ENCODE measurements around the gene SYNJ1. TPM values are rescaled to one million over a fixed set of nuclear protein-coding genes. Genes with fewer than 3 reads are reported as not detected.
"Not testable (repeated sequence)": the region's sequence is repeated elsewhere in the genome, so short reads cannot be mapped to it uniquely, and the experiment has no call there.

SYNJ1 gene
- total RNA-seq, 2 donors from 2014 or later = 6.0 to 12.2 TPM

DNA sequence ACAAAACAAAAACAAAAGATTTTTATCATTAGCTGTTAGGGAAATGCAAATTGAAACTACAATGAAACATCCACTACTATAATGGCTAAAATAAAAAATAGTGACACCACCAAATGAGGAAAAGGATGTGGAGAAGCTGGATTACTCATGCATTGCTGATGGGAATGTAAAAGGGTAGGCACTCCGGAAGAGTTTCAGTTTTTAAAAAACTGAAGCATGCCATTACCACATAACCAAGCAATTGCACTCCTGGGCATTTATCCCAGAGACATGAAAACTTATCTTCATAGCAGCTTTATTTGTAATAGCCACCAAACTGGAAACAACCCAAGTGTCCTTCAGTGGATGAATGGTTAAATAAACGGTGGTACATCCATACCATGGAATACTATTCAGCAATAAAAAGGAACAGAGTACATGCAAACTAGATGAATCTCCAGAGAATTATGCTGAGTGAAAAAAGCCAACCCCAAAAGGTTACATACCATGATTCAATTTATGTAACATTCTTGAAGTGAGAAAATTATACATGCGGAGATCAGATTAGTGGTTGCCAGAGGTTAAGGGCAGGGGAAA, 101.1 kb downstream of the SYNJ1 start:
- no peak overlapping the region for H3K9ac ChIP-seq (ENCODE audit: extremely low read depth, low read length, poor library complexity, severe bottlenecking)
- H3K27me3 ChIP-seq (ENCODE audit: control insufficient read depth, insufficient read depth, low read length, poor library complexity, severe bottlenecking) = peaks cover 6% of the 10 kb centered on the region
- no peaks in the 10 kb centered on the region for H3K4me1 ChIP-seq (ENCODE audit: control insufficient read depth, insufficient read depth, low read length)
- no peak for DNase-seq
- Mint-ChIP-seq H3K27ac (no peak overlapping the region), H3K4me3 (no peak overlapping the region), H3K36me3 (ENCODE audit: low read depth) (peaks cover 17% of the 10 kb centered on the region), H3K4me1 (no peaks in the 10 kb centered on the region), H3K9me3 (peaks cover 4% of the 10 kb centered on the region), H3K27me3 (ENCODE audit: insufficient read depth) (peaks cover 2% of the 10 kb centered on the region)
- WGBS, 2 experiments (ENCODE audit: insufficient coverage in 1 of 2, insufficient read length in 1 of 2) = 100% methylated on average over 1 to 3 of the region's 3 CpGs
- TF ChIP-seq, protein P1, sequence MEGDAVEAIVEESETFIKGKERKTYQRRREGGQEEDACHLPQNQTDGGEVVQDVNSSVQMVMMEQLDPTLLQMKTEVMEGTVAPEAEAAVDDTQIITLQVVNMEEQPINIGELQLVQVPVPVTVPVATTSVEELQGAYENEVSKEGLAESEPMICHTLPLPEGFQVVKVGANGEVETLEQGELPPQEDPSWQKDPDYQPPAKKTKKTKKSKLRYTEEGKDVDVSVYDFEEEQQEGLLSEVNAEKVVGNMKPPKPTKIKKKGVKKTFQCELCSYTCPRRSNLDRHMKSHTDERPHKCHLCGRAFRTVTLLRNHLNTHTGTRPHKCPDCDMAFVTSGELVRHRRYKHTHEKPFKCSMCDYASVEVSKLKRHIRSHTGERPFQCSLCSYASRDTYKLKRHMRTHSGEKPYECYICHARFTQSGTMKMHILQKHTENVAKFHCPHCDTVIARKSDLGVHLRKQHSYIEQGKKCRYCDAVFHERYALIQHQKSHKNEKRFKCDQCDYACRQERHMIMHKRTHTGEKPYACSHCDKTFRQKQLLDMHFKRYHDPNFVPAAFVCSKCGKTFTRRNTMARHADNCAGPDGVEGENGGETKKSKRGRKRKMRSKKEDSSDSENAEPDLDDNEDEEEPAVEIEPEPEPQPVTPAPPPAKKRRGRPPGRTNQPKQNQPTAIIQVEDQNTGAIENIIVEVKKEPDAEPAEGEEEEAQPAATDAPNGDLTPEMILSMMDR (conservative IDR thresholded peaks at IDR 0.05) = no peak
- H3K27ac ChIP-seq (ENCODE audit: low read depth, low read length) = no peak overlapping the region
- H3K4me3 ChIP-seq (ENCODE audit: low read length) = no peak overlapping the region
- peaks cover 6% of the 10 kb centered on the region for H3K9me3 ChIP-seq (ENCODE audit: control insufficient read depth, low read length)
- H3K36me3 ChIP-seq (ENCODE audit: control insufficient read depth, insufficient read depth, low read length) = peaks cover 24% of the 10 kb centered on the region

DNA sequence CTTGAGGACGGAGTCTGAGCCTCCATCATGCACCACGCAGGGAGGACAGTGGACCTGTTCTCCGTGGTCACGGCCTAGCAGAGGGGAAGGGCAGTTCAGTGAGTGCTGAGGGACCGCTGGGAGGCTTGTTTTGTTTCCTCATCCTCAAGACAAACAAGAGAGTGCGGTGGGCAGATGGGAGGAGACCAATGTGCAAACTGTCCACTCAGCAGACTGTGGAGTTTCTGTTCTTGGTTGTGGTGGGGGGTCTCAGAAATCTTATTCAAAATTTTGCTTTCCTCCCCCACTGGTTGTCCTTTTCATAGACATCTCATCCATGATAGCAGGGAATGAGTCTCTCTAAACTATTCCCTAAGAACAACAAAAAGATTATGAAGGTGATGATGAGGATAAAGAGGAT, 109.6 kb downstream of the SYNJ1 start:
- peaks cover 21% of the 10 kb centered on the region for H3K27me3 ChIP-seq (ENCODE audit: control insufficient read depth, insufficient read depth, low read length, poor library complexity, severe bottlenecking)
- not testable (repeated sequence) for H3K4me1 ChIP-seq (ENCODE audit: control insufficient read depth, insufficient read depth, low read length); H3K9me3 ChIP-seq (ENCODE audit: control insufficient read depth, low read length); DNase-seq; H3K36me3 Mint-ChIP-seq (ENCODE audit: low read depth); H3K27ac Mint-ChIP-seq; H3K9me3 Mint-ChIP-seq; H3K4me3 Mint-ChIP-seq; H3K9ac ChIP-seq (ENCODE audit: extremely low read depth, low read length, poor library complexity, severe bottlenecking); H3K4me1 Mint-ChIP-seq; H3K4me3 ChIP-seq (ENCODE audit: low read length); H3K36me3 ChIP-seq (ENCODE audit: control insufficient read depth, insufficient read depth, low read length); H3K27ac ChIP-seq (ENCODE audit: low read depth, low read length)
- peaks cover 30% of the 10 kb centered on the region for H3K27me3 Mint-ChIP-seq (ENCODE audit: insufficient read depth)
- 86 to 88% methylated on average over 3 to 5 of the region's 6 CpGs for WGBS, 2 experiments (ENCODE audit: insufficient coverage in 1 of 2, insufficient read length in 1 of 2)

DNA sequence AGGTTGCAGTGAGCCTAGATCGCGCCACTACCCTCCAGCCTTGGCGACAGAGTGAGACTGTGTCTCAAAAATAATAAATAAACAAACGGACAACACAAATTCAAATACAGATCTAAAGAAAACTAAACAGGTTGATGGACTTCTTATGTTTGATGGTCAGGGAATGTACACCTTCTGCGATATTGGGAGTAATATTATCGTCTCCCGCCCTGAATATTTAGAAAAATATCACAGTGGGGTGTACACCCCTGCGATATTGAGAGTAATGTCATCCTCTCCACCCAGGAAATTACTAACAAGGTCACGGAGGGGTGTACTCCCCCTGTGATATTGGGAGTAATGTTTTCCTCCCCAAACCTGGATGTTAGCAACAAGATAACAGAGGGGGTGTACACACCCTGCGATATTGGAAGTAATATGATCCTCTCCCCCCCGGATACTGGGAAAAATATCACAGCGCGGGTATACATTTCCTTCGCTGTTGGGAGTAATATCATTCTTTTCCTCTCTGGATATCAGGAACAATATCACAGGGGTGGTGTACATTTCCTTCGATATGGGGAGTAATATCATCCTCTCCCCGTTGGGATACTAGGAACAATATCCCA, 114.3 kb downstream of the SYNJ1 start:
- Mint-ChIP-seq H3K36me3 (ENCODE audit: low read depth) (peaks cover 12% of the 10 kb centered on the region), H3K27ac (no peak overlapping the region), H3K27me3 (ENCODE audit: insufficient read depth) (peaks cover 5% of the 10 kb centered on the region), H3K4me3 (peak overlapping the region; percentile 94), H3K4me1 (no peaks in the 10 kb centered on the region), H3K9me3 (no peaks in the 10 kb centered on the region)
- Histone ChIP-seq H3K4me3 (ENCODE audit: low read length) (peak overlapping the region; percentile 100), H3K27ac (ENCODE audit: low read depth, low read length) (no peak overlapping the region), H3K4me1 (ENCODE audit: control insufficient read depth, insufficient read depth, low read length) (no peaks in the 10 kb centered on the region), H3K9me3 (ENCODE audit: control insufficient read depth, low read length) (no peaks in the 10 kb centered on the region), H3K9ac (ENCODE audit: extremely low read depth, low read length, poor library complexity, severe bottlenecking) (peak overlapping the region; percentile 95), H3K36me3 (ENCODE audit: control insufficient read depth, insufficient read depth, low read length) (peaks cover 19% of the 10 kb centered on the region), H3K27me3 (ENCODE audit: control insufficient read depth, insufficient read depth, low read length, poor library complexity, severe bottlenecking) (no peaks in the 10 kb centered on the region)
- DNase-seq = no peak
- TF ChIP-seq, protein P1 (conservative IDR thresholded peaks at IDR 0.05) = no peak
- WGBS, 2 experiments (ENCODE audit: insufficient coverage in 1 of 2, insufficient read length in 1 of 2) = 93 to 100% methylated on average over 7 to 14 of the region's 16 CpGs
